ENCODE data around the gene GRIP1. TPM values are rescaled to one million over a fixed set of nuclear protein-coding genes. Genes with fewer than 3 reads are reported as not detected.

GRIP1 gene
- total RNA-seq, 2 experiments from 2014 or later = 2.2 to 3.5 TPM

GRCh38 chr12:66493819-66494218, 185.1 kb downstream of the GRIP1 start:
- POLR2A ChIA-PET = no interaction called here
- CTCF ChIA-PET = no interaction called here

DNA sequence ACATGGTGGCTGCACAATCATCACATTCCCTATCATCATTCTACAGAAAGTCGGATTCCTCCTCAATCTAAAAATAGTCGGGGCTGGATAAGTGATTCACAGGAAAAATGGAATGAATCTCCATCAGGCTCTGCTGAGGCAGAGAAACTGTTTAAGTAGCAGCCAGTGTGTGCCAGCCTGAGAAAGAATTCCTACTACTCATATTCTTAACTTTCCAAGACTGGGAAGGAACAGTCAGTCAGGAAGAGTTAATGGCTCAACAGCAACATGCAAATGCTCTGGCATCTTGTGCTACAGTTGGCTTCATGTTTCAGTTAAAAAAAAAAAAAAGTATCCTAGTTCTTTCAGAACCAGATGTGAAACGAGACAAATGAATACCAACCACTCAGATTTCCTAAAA, 187.0 kb downstream of the GRIP1 start:
- CTCF ChIA-PET = no interaction called here

GRCh38 chr12:66482351-66483203, 196.3 kb downstream of the GRIP1 start:
- ChIA-PET POLR2A (no interaction called here), CTCF (no interaction called here)

More for the DNA sequence above, 187.0 kb downstream of the GRIP1 start:
- POLR2A ChIA-PET = no interaction called here

GRCh38 chr12:66467932-66468331, 210.9 kb downstream of the GRIP1 start:
- POLR2A ChIA-PET = no interaction called here
- CTCF ChIA-PET = no interaction called here

DNA sequence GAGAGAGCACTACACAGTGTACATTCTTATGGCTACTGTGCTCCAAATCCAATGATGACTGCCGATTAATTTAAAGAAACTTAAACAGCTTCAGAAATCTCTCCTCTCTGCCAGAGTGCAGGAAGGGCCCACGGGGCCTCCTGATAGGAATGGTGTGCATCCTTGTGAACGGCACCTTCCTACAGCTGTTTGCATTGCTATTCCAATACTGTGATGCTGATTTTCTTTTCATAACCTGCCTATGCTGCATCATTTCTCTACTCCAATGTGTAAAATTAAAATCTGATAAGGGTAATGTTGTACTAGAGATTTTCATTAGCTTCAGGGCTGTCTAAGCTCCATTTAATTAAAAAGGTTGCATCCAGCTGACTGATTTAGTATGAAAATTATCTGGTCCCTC, 217.5 kb downstream of the GRIP1 start:
- POLR2A ChIA-PET = no interaction called here
- CTCF ChIA-PET = no interaction called here

DNA sequence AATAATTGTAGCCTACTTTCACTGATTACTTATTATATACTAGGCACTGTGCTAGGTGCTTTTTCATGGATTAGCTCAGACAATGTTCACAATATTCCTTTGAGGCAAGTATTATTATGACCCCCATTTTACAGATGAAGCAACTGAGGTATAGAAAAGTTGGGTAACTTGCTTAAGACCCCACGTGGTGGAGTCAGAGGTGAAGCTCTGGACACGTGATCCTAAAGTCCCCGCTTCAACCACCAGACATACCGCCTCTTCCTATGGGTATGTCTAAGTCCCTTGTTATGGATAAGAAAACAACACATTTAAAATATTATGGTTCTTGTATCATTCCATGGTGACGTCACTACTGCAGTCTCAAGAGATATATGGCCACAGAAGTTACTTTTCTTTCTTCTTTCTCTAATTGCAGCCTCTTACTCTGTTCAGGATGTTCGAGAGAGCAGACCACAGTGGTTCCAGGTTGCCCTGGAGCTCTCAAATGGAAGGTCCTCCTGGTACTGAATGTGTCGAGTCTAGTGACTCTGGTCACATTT, 218.9 kb downstream of the GRIP1 start:
- POLR2A ChIA-PET = no interaction called here
- CTCF ChIA-PET = no interaction called here

DNA sequence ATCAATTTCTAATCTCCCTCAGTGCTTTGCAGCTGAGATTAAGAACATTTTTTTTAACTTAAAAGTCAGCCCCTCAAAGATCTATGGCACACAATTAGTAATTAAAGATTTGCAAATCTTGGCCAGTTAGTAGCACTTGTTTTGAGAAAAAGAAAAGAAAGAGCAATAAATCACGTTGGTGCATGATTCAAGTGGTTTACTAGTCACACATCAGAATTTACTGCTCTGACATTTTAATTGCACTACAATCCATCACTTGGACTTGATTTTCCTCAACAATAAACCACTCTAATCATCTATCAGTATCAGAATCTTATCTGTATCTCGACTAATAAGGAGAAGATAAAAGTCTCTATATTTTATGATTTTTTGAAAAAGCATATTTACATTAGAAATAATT, 222.3 kb downstream of the GRIP1 start:
- ChIA-PET CTCF (no interaction called here), POLR2A (no interaction called here)

DNA sequence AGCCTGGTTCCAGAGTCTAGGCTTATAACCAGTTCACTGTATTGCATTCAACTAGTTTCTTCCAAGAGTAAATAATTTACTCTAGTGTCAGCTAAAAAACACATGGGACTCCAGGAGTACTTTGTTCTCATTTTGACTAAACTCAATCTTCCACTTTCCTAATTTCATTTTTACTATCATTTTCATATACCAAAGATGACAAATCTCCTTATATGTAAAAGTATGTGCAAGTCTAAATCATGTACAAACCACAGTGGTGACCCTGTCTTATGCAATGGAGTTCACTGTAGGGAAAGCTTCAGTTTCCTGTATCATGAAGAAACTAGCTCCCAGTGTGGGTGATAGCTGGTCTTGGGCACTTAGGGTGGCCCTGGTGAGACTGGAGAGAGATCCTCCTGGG, 225.0 kb downstream of the GRIP1 start:
- POLR2A ChIA-PET = no interaction called here
- CTCF ChIA-PET = no interaction called here

GRCh38 chr12:66453120-66453519, 225.8 kb downstream of the GRIP1 start:
- POLR2A ChIA-PET = interaction anchor here (0.6 kb wide), 1 partner anchor 153 kb away, joined by 4 read pairs; no protein-coding TSS in a partner anchor

DNA sequence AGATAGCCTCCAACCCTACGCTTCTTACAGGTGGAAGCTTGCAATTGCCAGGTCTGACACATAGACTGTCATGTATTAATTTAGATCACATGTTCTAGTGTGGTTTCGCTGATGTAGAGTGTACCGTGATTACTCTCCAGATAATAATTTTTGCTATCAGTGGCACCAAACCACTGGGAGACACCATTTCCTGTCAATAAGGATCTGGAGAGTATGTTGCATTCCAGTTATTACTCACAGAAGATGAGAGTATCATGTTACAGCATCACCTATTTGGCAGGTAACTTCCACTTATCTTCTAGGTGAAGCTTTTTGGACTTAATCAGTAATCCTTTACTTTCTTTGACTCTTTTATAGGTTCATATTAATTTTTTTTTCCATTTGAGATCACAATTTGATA, 229.3 kb downstream of the GRIP1 start:
- CTCF ChIA-PET = no interaction called here

More at GRCh38 chr12:66453120-66453519, 225.8 kb downstream of the GRIP1 start:
- CTCF ChIA-PET = no interaction called here

DNA sequence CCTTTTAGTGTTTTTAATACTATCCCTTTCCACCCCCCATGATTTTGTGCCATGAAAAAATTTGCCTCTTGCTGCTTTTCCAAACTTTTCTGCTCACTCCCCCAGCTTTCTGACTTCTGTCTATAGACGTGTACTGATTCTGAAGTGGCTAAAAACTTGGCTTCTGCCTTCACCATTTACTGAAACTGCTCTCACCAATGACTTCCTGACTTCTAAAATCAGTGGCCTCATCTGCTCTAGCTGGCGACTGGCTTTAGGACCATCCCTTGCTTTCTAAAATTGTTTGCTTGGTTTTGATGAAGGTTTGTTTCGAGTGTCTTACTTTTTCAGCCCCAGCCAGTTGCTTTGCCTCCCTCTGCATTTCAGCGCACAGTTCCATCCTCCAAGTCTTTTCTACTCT, 231.2 kb downstream of the GRIP1 start:
- ChIA-PET CTCF (no interaction called here), POLR2A (no interaction called here)

More for the DNA sequence above, 229.3 kb downstream of the GRIP1 start:
- POLR2A ChIA-PET = no interaction called here

DNA sequence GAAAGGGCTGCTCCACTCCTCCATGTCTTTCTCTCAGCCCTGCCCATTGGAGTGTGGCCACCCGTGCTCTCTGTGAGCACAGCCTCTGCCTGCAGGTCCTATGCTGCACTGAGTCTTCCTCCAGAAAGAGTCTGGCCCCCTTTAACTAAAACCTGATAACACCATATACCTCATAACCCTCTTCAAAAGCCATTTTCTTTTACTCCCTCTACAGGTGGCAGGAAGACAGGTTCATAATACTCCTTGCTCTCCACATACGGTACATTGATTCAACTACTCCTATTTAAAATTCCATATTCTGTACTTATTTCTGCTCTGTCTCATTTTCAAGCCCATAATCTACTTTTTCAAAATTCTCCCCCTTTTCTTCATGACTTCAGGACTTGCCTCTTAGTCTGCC, 232.6 kb downstream of the GRIP1 start:
- CTCF ChIA-PET = no interaction called here
- POLR2A ChIA-PET = no interaction called here

DNA sequence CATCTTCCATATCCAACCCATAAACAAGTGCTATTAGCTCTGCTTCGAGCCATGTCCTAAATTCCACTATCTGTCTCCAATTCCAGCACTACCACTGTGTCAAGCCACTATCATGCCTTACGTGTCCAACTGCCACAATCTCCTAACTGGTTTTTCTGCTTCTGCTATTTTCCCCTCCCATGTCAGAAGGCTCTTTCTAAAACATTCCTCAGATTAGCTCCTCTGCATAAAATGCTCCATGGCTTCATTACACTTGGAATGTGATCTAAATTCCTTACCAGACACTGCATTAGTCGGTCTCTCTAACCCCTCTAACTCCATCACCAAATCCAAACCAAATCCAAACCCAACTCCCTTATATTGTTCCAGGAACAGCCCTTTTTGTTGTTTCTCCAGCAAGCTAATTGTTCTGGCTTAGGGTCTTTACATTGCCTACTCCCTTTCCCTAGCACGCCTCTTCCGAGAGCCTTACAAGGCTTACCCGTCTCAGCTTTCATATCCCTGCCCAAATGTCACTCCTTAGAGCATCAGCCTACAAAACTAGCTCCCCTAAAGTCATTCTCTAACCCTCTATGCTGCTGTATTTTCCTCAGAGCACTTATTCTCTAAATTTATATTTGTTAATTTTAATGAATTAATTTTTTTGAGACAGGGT, 236.8 kb downstream of the GRIP1 start:
- ChIA-PET POLR2A (no interaction called here), CTCF (no interaction called here)

DNA sequence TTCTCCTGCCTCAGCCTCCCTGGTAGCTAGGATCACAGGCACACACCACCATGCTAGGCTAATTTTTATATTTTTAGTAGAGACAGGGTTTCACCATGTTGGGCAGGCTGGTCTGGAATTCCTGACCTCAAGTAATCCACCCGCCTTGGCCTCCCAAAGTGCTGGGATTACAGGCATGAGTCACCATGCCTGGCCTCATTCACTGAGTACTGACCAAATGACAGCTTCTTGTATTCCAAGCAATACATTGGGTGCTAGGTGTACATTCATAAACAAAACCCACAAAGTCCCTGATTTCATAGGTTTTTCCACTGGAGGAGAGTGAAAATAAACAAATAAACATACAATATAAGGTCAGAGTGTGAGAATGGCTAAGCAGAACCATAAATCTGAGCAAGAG, 240.3 kb downstream of the GRIP1 start:
- ChIA-PET CTCF (no interaction called here), POLR2A (no interaction called here)

DNA sequence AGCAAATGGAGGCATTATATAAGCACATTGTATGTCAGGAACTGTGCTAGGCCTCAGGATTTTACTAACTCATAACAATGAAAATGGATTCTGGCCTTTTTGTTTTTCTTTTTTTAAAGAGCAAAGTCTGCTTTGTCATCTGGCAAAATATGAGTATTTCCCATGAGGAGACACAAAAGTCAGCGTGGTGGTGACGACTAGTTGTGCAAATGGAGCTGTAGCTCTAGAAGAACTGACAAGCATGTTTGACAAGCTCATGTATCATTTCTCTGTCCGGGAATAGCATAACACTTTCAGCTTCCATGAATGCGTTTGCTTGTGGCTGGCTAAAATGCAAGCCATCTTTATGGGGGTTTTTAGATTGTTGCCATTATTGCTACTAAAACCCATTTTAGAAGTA, 248.8 kb downstream of the GRIP1 start:
- POLR2A ChIA-PET = no interaction called here

DNA sequence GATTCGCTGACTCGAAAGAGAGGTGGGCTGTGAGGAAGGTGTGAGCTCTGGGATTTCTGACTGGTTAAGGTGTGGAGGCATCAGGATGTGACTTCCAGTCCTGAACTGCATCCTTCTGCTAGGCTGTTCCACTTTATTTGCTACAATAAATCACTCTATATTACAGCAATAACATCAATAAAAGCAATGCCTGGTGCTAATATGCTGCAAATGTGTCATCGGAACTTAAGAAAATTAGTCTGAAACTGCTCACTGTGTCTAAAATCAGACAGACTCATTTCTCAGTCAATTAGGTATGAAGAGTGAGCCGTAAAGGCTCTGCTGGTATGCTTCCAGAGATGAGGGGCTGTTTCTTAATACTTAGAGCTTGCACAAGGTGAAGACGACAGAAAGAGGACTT, 250.0 kb downstream of the GRIP1 start:
- POLR2A ChIA-PET = no interaction called here

More for the DNA sequence above, 248.8 kb downstream of the GRIP1 start:
- CTCF ChIA-PET = no interaction called here

DNA sequence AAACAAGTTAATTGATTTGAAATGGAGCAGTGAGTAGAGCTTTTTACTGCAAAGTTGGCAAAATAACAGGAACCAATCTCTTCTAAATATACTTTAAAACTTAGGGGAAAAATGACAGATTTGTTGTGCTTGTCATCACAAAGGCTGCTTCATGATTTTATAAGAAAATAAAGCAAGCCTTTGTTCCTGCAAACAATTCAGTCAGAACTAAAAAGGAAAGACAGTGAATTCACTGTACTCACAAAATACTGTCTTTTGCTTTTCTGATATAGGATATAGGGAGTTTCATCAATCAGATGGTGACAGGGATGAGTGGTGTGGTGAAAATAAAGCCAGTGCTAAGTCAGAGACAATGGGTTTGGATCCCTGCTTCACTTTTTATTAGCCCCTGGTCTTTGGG, 250.6 kb downstream of the GRIP1 start:
- CTCF ChIA-PET = no interaction called here
- POLR2A ChIA-PET = no interaction called here

More for the DNA sequence above, 250.0 kb downstream of the GRIP1 start:
- CTCF ChIA-PET = no interaction called here

DNA sequence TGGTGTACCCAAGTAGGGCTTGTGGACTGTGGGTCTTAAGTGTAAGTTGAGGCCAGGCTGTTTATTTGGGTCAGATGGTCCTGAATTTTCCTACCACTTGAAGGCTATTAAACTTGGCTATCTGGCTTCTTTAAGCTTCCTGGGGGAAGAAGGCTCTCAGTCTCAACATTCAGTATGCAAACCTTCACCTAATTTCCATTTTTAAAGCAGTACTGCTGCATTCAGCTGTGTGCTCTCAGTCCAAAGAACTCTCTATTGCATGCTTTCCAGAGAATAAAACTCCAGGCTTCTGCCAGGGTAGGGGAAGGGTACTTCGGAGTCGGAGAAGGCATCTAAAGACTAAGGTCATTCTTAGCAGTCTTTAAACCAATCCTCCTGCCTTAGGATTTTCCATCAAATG, 252.2 kb downstream of the GRIP1 start:
- POLR2A ChIA-PET = no interaction called here
- CTCF ChIA-PET = no interaction called here

- ChIA-PET POLR2A (no interaction called here), CTCF (no interaction called here)
Observed at GRCh38 chr12:66423266-66423665, 255.6 kb downstream of the GRIP1 start.

- CTCF ChIA-PET = no interaction called here
- POLR2A ChIA-PET = no interaction called here
Observed at GRCh38 chr12:66418908-66419307, 260.0 kb downstream of the GRIP1 start.

GRCh38 chr12:66417217-66417616, 261.7 kb downstream of the GRIP1 start:
- ChIA-PET CTCF (no interaction called here), POLR2A (no interaction called here)

Data from activated CD8-positive, alpha-beta memory T cell treated with anti-CD3 and anti-CD28 coated beads for 36 hours (primary cell).